Kidney (tissue), 14 donors: ENCODE measurements around the gene KLHL29. TPM values are rescaled to one million over a fixed set of nuclear protein-coding genes. Genes with fewer than 3 reads are reported as not detected.

ENCODE experiments used
- DNase-seq, 5 donors: peaks; one replicate each; pipeline ENCODE4 v3.0.0-alpha.2; 2013 to 2020
- FAIRE-seq: peaks from 2 replicates; lab custom pipeline; 2012; peaks lifted over from hg19 to GRCh38; lab: Jason Lieb, UNC
- H3K27ac ChIP-seq, 2 donors: one replicate each; pipeline ENCODE4 v1.7.0; 2013; ENCODE audit warnings: low read depth in 2 of 2, low read length in 2 of 2, inconsistent platforms in 1 of 2
- H3K27me3 ChIP-seq: one replicate; pipeline ENCODE4 v1.7.1; 2013; ENCODE audit warnings: low read length, inconsistent platforms; ENCODE audit not compliant: control insufficient read depth, insufficient read depth
- H3K36me3 ChIP-seq, 3 donors: one replicate each; pipeline versions ENCODE4 v1.7.0 to v1.7.1; 2013; ENCODE audit warnings: low read length in 3 of 3, control low read depth in 1 of 3, inconsistent platforms in 1 of 3; ENCODE audit not compliant: insufficient read depth in 3 of 3, control insufficient read depth in 2 of 3
- H3K4me1 ChIP-seq, 3 donors: one replicate each; pipeline versions ENCODE4 v1.7.0 to v1.7.1; 2013; ENCODE audit warnings: low read length in 3 of 3, inconsistent platforms in 1 of 3, low read depth in 1 of 3; ENCODE audit not compliant: control insufficient read depth in 2 of 3, insufficient read depth in 2 of 3
- H3K4me3 ChIP-seq, 3 donors: one replicate each; pipeline versions ENCODE4 v1.7.0 to v1.8.1; 2013; ENCODE audit warnings: low read length in 3 of 3, control low read depth in 1 of 3, inconsistent platforms in 1 of 3
- H3K9ac ChIP-seq, 3 donors: one replicate each; pipeline versions ENCODE4 v1.7.0 to v1.7.1; 2013; ENCODE audit warnings: low read length in 3 of 3, control low read depth in 1 of 3, inconsistent platforms in 1 of 3
- H3K9me3 ChIP-seq, 3 donors: one replicate each; pipeline versions ENCODE4 v1.7.0 to v1.7.1; 2013; ENCODE audit warnings: low read length in 3 of 3, control low read depth in 1 of 3, inconsistent platforms in 1 of 3; ENCODE audit not compliant: control insufficient read depth in 2 of 3, insufficient read depth in 1 of 3
- intact Hi-C: fragments of 100-400 bp; cut with DNase I; formaldehyde crosslinking; loops from one replicate; pipeline ENCODE4 v1.11.1; 2022
- polyA plus RNA-seq: library from polyadenylated mRNA; stranded (reverse); fragments of 350-450 nt; fragmentation: Illumina TruSeq; extraction: RNeasy Lipid Tissue Mini Kit (QIAGEN cat#74804); gene quantifications from one replicate; pipeline ENCODE4 v1.2.3, GENCODE V29; 2014; ENCODE audit warnings: low read depth, low replicate concordance; ENCODE audit not compliant: insufficient read depth
- total RNA-seq: library from RNA; stranded (reverse); fragmentation: NEBNext Ultra II Directional; extraction: Animal tissue kit (Norgen Biotek cat#: 25700); gene quantifications from one replicate; pipeline ENCODE4 v1.2.1, GENCODE V29; 2021
- TF ChIP-seq, protein P1 (sequence below): IDR thresholded peaks from 3 replicates; pipeline ENCODE4 v1.5.1; 2012; ENCODE audit warnings: mild to moderate bottlenecking, moderate library complexity, borderline replicate concordance; ENCODE audit not compliant: insufficient read depth; ENCODE audit errors: extremely low read depth
- donor health status: control.
- donor health status: control.
- donor health status: control.
- donor health status: control.
- donor health status: control.
- donor health status: DM: yes; HTN: yes; CAD: no.
- donor health status: Normal renal cell carcinoma (clear cell type).

Gene KLHL29
- total and polyA plus RNA-seq, 2 donors from 2014 or later = 1.5 to 10.5 TPM

DNA sequence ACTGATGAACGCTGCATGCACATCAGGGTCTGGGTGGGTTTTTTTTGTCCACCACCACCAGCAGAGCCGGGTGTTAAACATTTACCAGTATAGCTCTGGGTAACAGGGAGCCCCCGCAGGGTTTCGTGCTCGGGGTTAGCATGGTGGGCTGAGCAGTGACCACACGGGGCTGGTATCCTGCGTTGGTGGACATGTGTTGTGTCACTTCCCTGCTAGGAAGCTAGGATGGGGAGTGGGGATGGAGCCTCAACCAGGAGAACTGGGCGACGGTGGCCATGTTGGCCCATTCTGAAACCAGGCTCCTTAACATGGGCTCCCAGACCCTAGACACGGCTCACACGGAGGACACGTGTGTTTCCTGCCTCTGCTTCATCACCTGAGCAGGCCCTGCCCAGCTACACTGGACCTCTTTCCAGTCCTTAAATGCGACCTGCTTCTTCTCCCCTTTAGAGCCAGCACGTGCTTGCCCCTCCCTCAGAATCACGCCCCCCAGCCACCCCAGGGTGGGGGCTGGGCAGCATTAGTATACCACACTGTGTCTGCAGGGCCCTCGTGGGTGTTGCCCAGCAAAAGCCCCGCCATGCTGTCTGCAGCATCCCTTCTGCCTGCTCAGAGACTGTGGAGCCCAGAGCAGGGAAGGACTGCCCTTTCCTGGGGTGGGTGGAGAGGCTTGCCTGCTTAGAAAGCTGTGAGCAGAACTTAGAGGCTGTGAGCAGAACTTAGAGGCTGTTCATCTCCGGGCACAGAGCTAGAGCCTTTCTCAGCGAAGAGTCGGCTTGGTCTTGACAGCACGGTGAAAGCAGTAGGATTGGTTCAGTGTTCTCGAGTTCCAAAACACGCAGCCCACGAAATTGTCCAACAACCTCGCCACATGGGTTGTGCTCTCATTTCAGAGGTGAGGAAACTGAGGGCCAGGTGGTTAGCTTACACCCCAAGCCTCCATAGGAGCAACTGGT lies 142.1 kb downstream of the KLHL29 start:
- no peaks in the 10 kb centered on the region for H3K9me3 ChIP-seq
- peaks cover 0 to 7% (median 4%) of the 10 kb centered on the region in 3 donors for H3K4me1 ChIP-seq
- DNase-seq (no peak), FAIRE-seq (no peak)
- intact Hi-C loops = no loop called here
- no peaks in the 10 kb centered on the region for H3K36me3 ChIP-seq
- no peak overlapping the region for H3K27ac ChIP-seq
- H3K4me3 ChIP-seq = no peak overlapping the region
- no peaks in the 10 kb centered on the region for H3K27me3 ChIP-seq
- no peak overlapping the region for H3K9ac ChIP-seq
- TF ChIP-seq, protein P1, sequence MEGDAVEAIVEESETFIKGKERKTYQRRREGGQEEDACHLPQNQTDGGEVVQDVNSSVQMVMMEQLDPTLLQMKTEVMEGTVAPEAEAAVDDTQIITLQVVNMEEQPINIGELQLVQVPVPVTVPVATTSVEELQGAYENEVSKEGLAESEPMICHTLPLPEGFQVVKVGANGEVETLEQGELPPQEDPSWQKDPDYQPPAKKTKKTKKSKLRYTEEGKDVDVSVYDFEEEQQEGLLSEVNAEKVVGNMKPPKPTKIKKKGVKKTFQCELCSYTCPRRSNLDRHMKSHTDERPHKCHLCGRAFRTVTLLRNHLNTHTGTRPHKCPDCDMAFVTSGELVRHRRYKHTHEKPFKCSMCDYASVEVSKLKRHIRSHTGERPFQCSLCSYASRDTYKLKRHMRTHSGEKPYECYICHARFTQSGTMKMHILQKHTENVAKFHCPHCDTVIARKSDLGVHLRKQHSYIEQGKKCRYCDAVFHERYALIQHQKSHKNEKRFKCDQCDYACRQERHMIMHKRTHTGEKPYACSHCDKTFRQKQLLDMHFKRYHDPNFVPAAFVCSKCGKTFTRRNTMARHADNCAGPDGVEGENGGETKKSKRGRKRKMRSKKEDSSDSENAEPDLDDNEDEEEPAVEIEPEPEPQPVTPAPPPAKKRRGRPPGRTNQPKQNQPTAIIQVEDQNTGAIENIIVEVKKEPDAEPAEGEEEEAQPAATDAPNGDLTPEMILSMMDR = no peak

DNA sequence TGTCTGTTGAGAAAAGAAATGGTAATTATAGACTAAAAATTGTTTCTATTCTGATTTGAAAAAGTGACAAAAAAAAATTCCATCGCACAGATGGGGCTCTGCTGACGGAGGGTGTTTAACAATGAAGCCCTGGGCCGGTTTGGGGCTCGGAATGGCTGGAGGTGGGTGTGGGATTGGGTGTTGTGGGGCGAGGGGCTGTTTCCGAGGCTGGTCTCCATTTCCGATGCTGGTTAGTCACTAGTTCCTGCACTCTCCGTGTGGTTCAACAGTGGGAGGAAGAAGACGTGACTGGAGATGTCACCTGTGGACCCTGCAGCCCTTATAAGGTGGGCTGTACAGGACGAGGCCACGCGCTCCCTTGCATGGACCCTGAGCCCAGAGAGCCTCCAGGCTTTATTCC lies 143.2 kb downstream of the KLHL29 start:
- Histone ChIP-seq H3K27ac (no peak overlapping the region), H3K36me3 (no peaks in the 10 kb centered on the region), H3K4me1 (peaks cover 0 to 7% (median 4%) of the 10 kb centered on the region in 3 donors), H3K4me3 (no peak overlapping the region), H3K9me3 (no peaks in the 10 kb centered on the region), H3K27me3 (no peaks in the 10 kb centered on the region), H3K9ac (no peak overlapping the region)
- no peak for FAIRE-seq
- intact Hi-C loops = no loop called here
- TF ChIP-seq, protein P1 = no peak
- no peak for DNase-seq

DNA sequence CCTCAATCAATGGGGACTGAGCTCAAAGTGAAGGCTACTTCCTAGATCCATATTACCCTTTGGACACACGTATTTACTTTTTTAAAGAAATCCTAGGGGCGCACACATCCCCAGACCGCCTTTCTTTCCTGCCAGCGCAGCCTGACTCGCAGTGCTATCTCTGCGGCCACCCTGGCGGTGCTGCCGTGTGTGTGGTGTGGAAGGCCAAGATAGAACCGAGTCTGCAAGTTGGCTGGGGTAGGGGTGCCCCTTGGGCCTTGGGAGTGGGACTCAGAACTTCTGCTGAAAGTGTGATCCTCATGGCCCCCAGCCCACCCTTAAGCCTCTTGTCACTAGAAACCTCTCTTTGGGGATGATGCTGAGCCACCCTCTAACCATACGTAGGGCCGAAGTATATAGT lies 143.7 kb downstream of the KLHL29 start:
- no peak for FAIRE-seq
- H3K9ac ChIP-seq = no peak overlapping the region
- DNase-seq = no peak
- H3K4me3 ChIP-seq = no peak overlapping the region
- intact Hi-C loops = no loop called here
- no peaks in the 10 kb centered on the region for H3K27me3 ChIP-seq
- no peak overlapping the region for H3K27ac ChIP-seq
- H3K9me3 ChIP-seq = no peaks in the 10 kb centered on the region
- H3K4me1 ChIP-seq = peaks cover 0 to 5% (median 4%) of the 10 kb centered on the region in 3 donors
- TF ChIP-seq, protein P1 = no peak
- H3K36me3 ChIP-seq = no peaks in the 10 kb centered on the region
